Measurements from ENCODE around the gene CD96. TPM values are rescaled to one million over a fixed set of nuclear protein-coding genes. Genes with fewer than 3 reads are reported as not detected.
A peak's percentile ranks its signal among the peaks of the same experiment; 100 is the strongest.

CD96 gene
- total RNA-seq, 1 donor from 2014 or later: not detected

DNA sequence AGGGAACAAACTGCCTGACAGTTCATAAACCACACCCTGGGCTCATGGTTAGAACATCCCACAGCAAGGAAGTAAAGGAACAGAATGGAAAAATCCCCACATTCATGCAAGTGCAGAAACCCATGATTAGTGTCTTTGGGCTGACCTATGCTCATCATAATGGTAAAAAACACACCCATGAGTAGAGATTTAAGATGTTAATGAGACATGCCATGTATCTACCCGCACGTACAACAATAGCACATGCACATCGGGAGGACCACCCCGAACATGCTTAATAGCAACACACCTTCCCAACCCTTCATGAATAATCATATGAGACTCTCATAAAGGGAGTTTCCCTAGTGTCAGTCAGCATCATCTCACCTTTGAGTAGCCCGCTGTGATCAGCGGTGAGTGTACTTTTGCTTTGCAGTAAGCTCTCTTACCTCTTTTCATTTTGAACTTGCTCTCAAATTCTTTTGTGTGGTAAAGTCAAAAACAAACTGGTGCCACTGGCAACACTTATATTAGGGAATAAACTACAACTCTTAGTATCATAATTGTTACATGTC, 30.0 kb downstream of the CD96 start:
- Mint-ChIP-seq H3K9me3 (no peaks in the 10 kb centered on the region), H3K4me3 (no peak overlapping the region), H3K27ac (no peak overlapping the region), H3K36me3 (no peaks in the 10 kb centered on the region), H3K4me1 (ENCODE audit: unreplicated experiment) (no peaks in the 10 kb centered on the region), H3K27me3 (no peaks in the 10 kb centered on the region)
- DNase-seq (ENCODE audit: extremely low spot score, unreplicated experiment): no peak
- no peak for TF ChIP-seq CTCF (conservative IDR thresholded peaks at IDR 0.05)

GRCh38 chr3:111577113-111577512, 35.1 kb downstream of the CD96 start:
- TF ChIP-seq CTCF (conservative IDR thresholded peaks at IDR 0.05): no peak
- Mint-ChIP-seq H3K4me3 (no peak overlapping the region), H3K9me3 (no peaks in the 10 kb centered on the region), H3K27me3 (peaks cover 4% of the 10 kb centered on the region), H3K27ac (no peak overlapping the region), H3K4me1 (ENCODE audit: unreplicated experiment) (no peaks in the 10 kb centered on the region), H3K36me3 (no peaks in the 10 kb centered on the region)
- no peak for DNase-seq (ENCODE audit: extremely low spot score, unreplicated experiment)

DNA sequence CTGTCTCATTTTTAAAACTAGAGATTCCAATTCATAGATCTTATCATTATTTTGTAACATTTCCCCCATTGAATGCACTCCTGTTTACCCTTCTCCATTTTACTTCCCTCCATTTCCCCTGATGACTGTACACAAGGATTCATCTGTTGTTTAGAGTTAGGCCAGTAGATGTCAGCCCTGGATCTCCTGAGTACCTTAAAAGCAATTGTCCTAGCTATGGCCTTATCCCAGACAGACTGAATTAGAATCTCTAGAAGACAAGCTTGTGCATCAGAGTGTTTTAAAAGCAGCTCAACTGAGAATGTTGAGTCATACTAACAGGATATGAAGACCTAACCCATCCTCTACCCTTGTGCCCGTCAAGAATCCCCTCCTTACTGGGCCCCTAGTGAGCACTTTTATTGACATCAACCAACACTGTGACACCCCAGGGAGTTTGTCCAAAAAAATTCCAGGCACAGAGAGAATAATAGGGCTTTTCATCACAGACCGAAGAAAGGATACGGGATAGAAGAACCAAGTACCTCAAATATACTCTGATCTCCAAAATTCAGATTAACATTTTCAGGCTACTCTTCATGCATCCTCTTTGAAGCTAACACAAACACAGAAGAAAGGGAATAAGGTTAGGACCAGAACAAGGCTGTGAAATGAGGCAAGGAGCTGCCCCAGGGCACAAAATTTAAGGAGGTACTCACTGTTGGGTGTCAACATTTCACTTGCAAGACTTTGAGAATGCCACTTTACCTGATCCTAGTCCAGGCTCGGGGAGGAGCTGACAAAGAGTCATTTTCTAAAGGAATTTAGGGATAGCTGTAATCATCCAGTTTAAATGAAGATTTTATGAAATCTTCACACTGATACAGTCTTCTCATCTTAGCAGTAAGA, 36.0 kb downstream of the CD96 start:
- Mint-ChIP-seq H3K27ac (no peak overlapping the region), H3K36me3 (no peaks in the 10 kb centered on the region), H3K9me3 (no peaks in the 10 kb centered on the region), H3K27me3 (peaks cover 4% of the 10 kb centered on the region), H3K4me1 (ENCODE audit: unreplicated experiment) (no peaks in the 10 kb centered on the region), H3K4me3 (no peak overlapping the region)
- no peak for DNase-seq (ENCODE audit: extremely low spot score, unreplicated experiment)
- peak; percentile 36 for TF ChIP-seq CTCF (conservative IDR thresholded peaks at IDR 0.05)

- Mint-ChIP-seq H3K9me3 (no peaks in the 10 kb centered on the region), H3K27me3 (peaks cover 4% of the 10 kb centered on the region), H3K36me3 (no peaks in the 10 kb centered on the region), H3K4me1 (ENCODE audit: unreplicated experiment) (no peaks in the 10 kb centered on the region), H3K27ac (no peak overlapping the region), H3K4me3 (no peak overlapping the region)
- no peak for DNase-seq (ENCODE audit: extremely low spot score, unreplicated experiment)
- no peak for TF ChIP-seq CTCF (conservative IDR thresholded peaks at IDR 0.05)
These were observed 36.9 kb downstream of the CD96 start for GRCh38 chr3:111578867-111579266.

- no peak overlapping the region for H3K4me3 Mint-ChIP-seq
These were observed 37.5 kb downstream of the CD96 start for GRCh38 chr3:111579495-111579894.

More at GRCh38 chr3:111579495-111579894, 37.5 kb downstream of the CD96 start:
- H3K27ac Mint-ChIP-seq: no peak overlapping the region
- TF ChIP-seq CTCF (conservative IDR thresholded peaks at IDR 0.05): no peak
- no peak for DNase-seq (ENCODE audit: extremely low spot score, unreplicated experiment)
- H3K4me1 Mint-ChIP-seq (ENCODE audit: unreplicated experiment): no peaks in the 10 kb centered on the region
- peaks cover 4% of the 10 kb centered on the region for H3K27me3 Mint-ChIP-seq
- no peaks in the 10 kb centered on the region for H3K9me3 Mint-ChIP-seq
- no peaks in the 10 kb centered on the region for H3K36me3 Mint-ChIP-seq
